Activated CD4-positive, alpha-beta memory T cell treated with anti-CD3 and anti-CD28 coated beads for 36 hours (primary cell): ENCODE results near the gene IL17F. TPM values are rescaled to one million over a fixed set of nuclear protein-coding genes. Genes with fewer than 3 reads are reported as not detected.

Experiments used
- CTCF ChIA-PET: fragments of 350-600 bp; sonication (Branson Sonifier 250); formaldehyde crosslinking; loops from one replicate; lab custom pipeline; 2021; ENCODE audit warnings: antibody characterized with exemption, inconsistent platforms; lab: Charles Lee
- POLR2A ChIA-PET: fragments of 350-600 bp; sonication (Branson Sonifier 250); formaldehyde crosslinking; loops from one replicate; lab custom pipeline; 2021; ENCODE audit warnings: antibody characterized with exemption; lab: Charles Lee
- DNase-seq: peaks from one replicate; pipeline ENCODE4 v3.0.0-alpha.2; 2020
- H3K27ac Mint-ChIP-seq: one replicate; pipeline ENCODE4 v1.8.0; 2021; ENCODE audit warnings: mixed read lengths
- H3K27me3 Mint-ChIP-seq: one replicate; pipeline ENCODE4 v1.8.0; 2021; ENCODE audit warnings: mixed read lengths
- H3K36me3 Mint-ChIP-seq: one replicate; pipeline ENCODE4 v1.8.0; 2021; ENCODE audit warnings: mixed read lengths
- H3K4me1 Mint-ChIP-seq: one replicate; pipeline ENCODE4 v1.8.0; 2021; ENCODE audit warnings: low read depth, mixed read lengths
- H3K4me3 Mint-ChIP-seq: one replicate; pipeline ENCODE4 v1.8.0; 2021; ENCODE audit warnings: mild to moderate bottlenecking, mixed read lengths
- H3K9me3 Mint-ChIP-seq: one replicate; pipeline ENCODE4 v1.8.0; 2021; ENCODE audit warnings: mixed read lengths
- intact Hi-C: fragments of 100-400 bp; cut with micrococcal nuclease; formaldehyde crosslinking; loops from one replicate; pipeline ENCODE4 v1.15.1; 2023
- total RNA-seq, 2 experiments: library from RNA; stranded (reverse); gene quantifications; one replicate each; pipeline ENCODE4 v1.2.3, GENCODE V29; 2021

Gene IL17F
- total RNA-seq, 2 experiments from 2014 or later = 113 to 119 TPM

DNA sequence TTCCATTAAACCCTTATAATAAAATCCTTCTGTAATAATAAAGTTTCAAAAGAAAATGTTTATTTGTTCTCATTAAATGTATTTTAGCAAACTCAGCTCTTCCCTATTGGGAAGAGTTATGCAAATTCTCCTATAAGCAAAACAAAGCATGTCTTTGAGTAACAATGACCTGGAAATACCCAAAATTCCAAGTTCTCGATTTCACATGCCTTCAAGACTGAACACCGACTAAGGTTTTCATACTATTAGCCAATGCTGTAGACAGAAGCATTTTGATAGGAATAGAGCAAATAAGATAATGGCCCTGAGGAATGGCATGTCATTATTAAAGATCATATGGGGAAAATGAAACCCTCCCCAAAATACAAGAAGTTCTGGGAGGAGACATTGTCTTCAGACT lies 54.3 kb downstream of the IL17F start:
- intact Hi-C loops = no loop called here
- ChIA-PET POLR2A (no interaction called here), CTCF (no interaction called here)
- Mint-ChIP-seq H3K9me3 (no peaks in the 10 kb centered on the region), H3K4me3 (no peak overlapping the region), H3K36me3 (no peaks in the 10 kb centered on the region), H3K27me3 (peaks cover 39% of the 10 kb centered on the region), H3K4me1 (peaks cover 11% of the 10 kb centered on the region), H3K27ac (no peak overlapping the region)
- DNase-seq = no peak

DNA sequence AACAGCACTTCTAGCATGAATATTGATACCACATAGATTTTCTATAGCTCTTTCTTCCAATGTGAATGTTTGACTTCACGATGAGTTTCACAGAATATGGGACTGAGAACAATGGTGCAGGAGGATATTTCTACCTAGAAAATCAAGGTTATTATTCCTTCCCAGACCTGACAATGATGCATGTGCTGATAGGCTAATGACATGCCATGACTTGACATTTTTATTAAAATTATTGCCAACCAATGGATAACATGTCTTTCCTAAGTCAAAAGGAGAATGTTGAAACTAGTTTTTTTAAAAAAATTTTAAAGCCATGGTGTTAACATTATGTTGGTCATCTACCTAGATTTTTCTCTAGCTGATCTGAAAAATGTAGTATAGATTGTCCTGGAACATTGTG lies 57.2 kb downstream of the IL17F start:
- H3K27ac Mint-ChIP-seq = no peak overlapping the region
- ChIA-PET POLR2A (no interaction called here), CTCF (interaction anchor here (0.7 kb wide), 1 partner anchor 26 kb away, joined by 3 read pairs; no protein-coding TSS in a partner anchor)
- intact Hi-C loops = no loop called here
- peaks cover 50% of the 10 kb centered on the region for H3K27me3 Mint-ChIP-seq
- peaks cover 11% of the 10 kb centered on the region for H3K4me1 Mint-ChIP-seq
- no peaks in the 10 kb centered on the region for H3K9me3 Mint-ChIP-seq
- no peak overlapping the region for H3K4me3 Mint-ChIP-seq
- H3K36me3 Mint-ChIP-seq = no peaks in the 10 kb centered on the region
- DNase-seq = no peak

Other genes starting within 250 kb of the IL17F start
- gene PKHD1, start 156.9 kb downstream of the IL17F start, total RNA-seq = under 1 TPM in 1 of 2 experiments, not detected in 1; 0.02 TPM
- 10 to 100 TPM; 33.7 to 35.3 TPM for gene IL17A, start 58.1 kb downstream of the IL17F start, total RNA-seq
- gene MCM3, start 40.2 kb upstream of the IL17F start, total RNA-seq = 100 to 1,000 TPM; 231 to 244 TPM
- gene PAQR8, start 117.7 kb upstream of the IL17F start, total RNA-seq = 10 to 100 TPM; 11.2 to 12.2 TPM
- 1 to 10 TPM; 1.9 to 3.1 TPM for gene EFHC1, start 175.8 kb upstream of the IL17F start, total RNA-seq